HCT116 (cell line): ENCODE results near the gene TTLL5. TPM values are rescaled to one million over a fixed set of nuclear protein-coding genes. Genes with fewer than 3 reads are reported as not detected.

ENCODE experiments used
- ATAC-seq: fragments of 200-7000 bp; cut with Tn5 transposase; 2 replicates; pipeline ENCODE4 v1.9.1; 2020; ENCODE audit warnings: mild to moderate bottlenecking, moderate library complexity
- BruUV-seq: library from RNA; stranded (reverse); fragments of 400-500 nt; replicated peaks from 2 replicates; lab custom pipeline; 2021; lab: Mats Ljungman, UMichigan
- CTCF ChIA-PET: fragments of 300-600 bp; sonication (Branson Sonifier 250); formaldehyde crosslinking; loops from one replicate; lab custom pipeline; 2021; ENCODE audit warnings: antibody characterized with exemption; lab: Charles Lee
- POLR2A ChIA-PET: fragments of 300-600, 350-600 bp; sonication (Branson Sonifier 250); formaldehyde crosslinking; loops from one replicate; lab custom pipeline; 2021; ENCODE audit warnings: antibody characterized with exemption; lab: Charles Lee
- RAD21 ChIA-PET, 2 experiments: fragments of 300-600 bp; sonication (Branson Sonifier 250); formaldehyde crosslinking; loops; one replicate each; lab custom pipeline; 2023; ENCODE audit warnings: low total read pairs in 2 of 2; ENCODE audit not compliant: uncharacterized antibody in 2 of 2, unreplicated experiment in 2 of 2, low non-redundant PET in 1 of 2; lab: Charles Lee
- DNase-seq: peaks from one replicate; pipeline ENCODE4 v3.0.0-alpha.2; 2010; ENCODE audit warnings: low read depth, low spot score
- H2AFZ ChIP-seq: fragments of 200-600 bp; shearing (Covaris generic), sonication (generic); 2 replicates; pipeline ENCODE4 v1.6.1; 2017; ENCODE audit warnings: low read depth, mixed run types, mixed read lengths, antibody characterized with exemption, low read length; ENCODE audit not compliant: poor library complexity, severe bottlenecking
- H3K27ac ChIP-seq: 2 replicates; pipeline ENCODE4 v1.5.1; 2012; ENCODE audit warnings: low read depth, low read length
- H3K27me3 ChIP-seq: fragments of 200-600 bp; sonication (generic); 2 replicates; pipeline ENCODE4 v1.6.1; 2016; ENCODE audit warnings: mixed run types, low read length, mixed read lengths; ENCODE audit not compliant: insufficient read depth
- H3K36me3 ChIP-seq, 2 experiments: fragments of 200-500 bp in 1 of 2; fragments of 200-600 bp in 1 of 2; sonication (Bioruptor generic) in 1 of 2; sonication (generic) in 1 of 2; 2 replicates each; pipeline versions ENCODE4 v1.5.1 to v1.6.1; 2014 to 2016; ENCODE audit warnings: low read length in 2 of 2, inconsistent platforms in 1 of 2, mixed read lengths in 1 of 2, mixed run types in 1 of 2; ENCODE audit not compliant: insufficient read depth in 2 of 2, control insufficient read depth in 1 of 2
- H3K4me1 ChIP-seq, 2 experiments: fragments of 200-600 bp in 1 of 2; sonication (generic) in 1 of 2; 2 replicates each; pipeline versions ENCODE4 v1.5.1 to v1.6.1; 2012 to 2017; ENCODE audit warnings: low read length in 2 of 2, inconsistent platforms in 1 of 2, mild to moderate bottlenecking in 1 of 2, mixed read lengths in 1 of 2, mixed run types in 1 of 2, moderate library complexity in 1 of 2; ENCODE audit not compliant: insufficient read depth in 2 of 2, control insufficient read depth in 1 of 2
- H3K4me2 ChIP-seq: fragments of 200-600 bp; sonication (generic); 2 replicates; pipeline ENCODE4 v1.6.1; 2017; ENCODE audit warnings: mixed run types, low read length, mixed read lengths
- H3K4me3 ChIP-seq, 2 experiments: fragments of 200-600 bp in 1 of 2; sonication (generic) in 1 of 2; replicated peaks in 1 of 2; 2 replicates each; pipeline ENCODE4 v1.5.1; 2011 to 2016; ENCODE audit warnings: low read length in 2 of 2, control low read depth in 1 of 2, low read depth in 1 of 2, mild to moderate bottlenecking in 1 of 2, mixed read lengths in 1 of 2, mixed run types in 1 of 2
- H3K79me2 ChIP-seq: fragments of 200-600 bp; sonication (generic); 2 replicates; pipeline ENCODE4 v1.6.1; 2017; ENCODE audit warnings: mild to moderate bottlenecking, mixed run types, low read length, moderate library complexity, mixed read lengths; ENCODE audit not compliant: insufficient read depth
- H3K9ac ChIP-seq: fragments of 200-600 bp; sonication (generic); 2 replicates; pipeline ENCODE4 v1.6.1; 2016; ENCODE audit warnings: low read length, mixed read lengths
- H3K9me2 ChIP-seq: fragments of 200-600 bp; sonication (generic), shearing (Covaris generic); 2 replicates; pipeline ENCODE4 v1.6.1; 2017; ENCODE audit warnings: mixed run types, mild to moderate bottlenecking, moderate library complexity; ENCODE audit not compliant: insufficient read depth
- H3K9me3 ChIP-seq, 2 experiments: fragments of 200-500 bp in 1 of 2; fragments of 200-600 bp in 1 of 2; sonication (Bioruptor generic) in 1 of 2; sonication (generic) in 1 of 2; 2 replicates each; pipeline ENCODE4 v1.6.1; 2014 to 2017; ENCODE audit warnings: low read length in 2 of 2, mixed read lengths in 2 of 2, inconsistent platforms in 1 of 2, low read depth in 1 of 2, mild to moderate bottlenecking in 1 of 2, mixed run types in 1 of 2, moderate library complexity in 1 of 2; ENCODE audit not compliant: control insufficient read depth in 1 of 2, insufficient read depth in 1 of 2
- H4K20me1 ChIP-seq: fragments of 200-600 bp; sonication (generic), shearing (Covaris generic); 2 replicates; pipeline ENCODE4 v1.6.1; 2017; ENCODE audit warnings: mixed run types, mild to moderate bottlenecking, moderate library complexity; ENCODE audit not compliant: insufficient read depth
- CBX3 ChIP-seq: IDR thresholded peaks from 2 replicates; pipeline ENCODE4 v1.6.1; 2012; ENCODE audit warnings: low read depth
- CEBPB ChIP-seq: IDR thresholded peaks from 2 replicates; pipeline ENCODE4 v1.6.1; 2012; ENCODE audit warnings: low read depth
- EGR1 ChIP-seq: IDR thresholded peaks from 2 replicates; pipeline ENCODE4 v1.6.1; 2012; ENCODE audit warnings: low read depth
- ELF1 ChIP-seq: IDR thresholded peaks from 2 replicates; pipeline ENCODE4 v1.6.1; 2012; ENCODE audit warnings: low read depth, borderline replicate concordance
- EZH2 ChIP-seq: fragments of 200-600 bp; sonication (generic); IDR thresholded peaks from 2 replicates; pipeline ENCODE4 v1.6.1; 2017; ENCODE audit warnings: antibody characterized with exemption, mixed run types
- EZH2phosphoT487 ChIP-seq: fragments of 200-600 bp; IDR thresholded peaks from 2 replicates; pipeline ENCODE4 v1.6.1; 2018; ENCODE audit warnings: antibody characterized with exemption, borderline replicate concordance
- JUND ChIP-seq: IDR thresholded peaks from 2 replicates; pipeline ENCODE4 v1.6.1; 2012
- POLR2A ChIP-seq: IDR thresholded peaks from 2 replicates; pipeline ENCODE4 v1.7.0; 2011; ENCODE audit warnings: borderline replicate concordance; ENCODE audit not compliant: insufficient read depth, insufficient read length; ENCODE audit errors: extremely low read depth
- POLR2AphosphoS5 ChIP-seq: IDR thresholded peaks from 2 replicates; pipeline ENCODE4 v1.6.1; 2011; ENCODE audit warnings: mild to moderate bottlenecking, low read depth, low read length, moderate library complexity
- RAD21 ChIP-seq: IDR thresholded peaks from 2 replicates; pipeline ENCODE4 v1.6.1; 2012; ENCODE audit warnings: low read depth, mild to moderate bottlenecking
- SIN3A ChIP-seq: IDR thresholded peaks from 2 replicates; pipeline ENCODE4 v1.6.1; 2012; ENCODE audit warnings: low read depth
- SP1 ChIP-seq: IDR thresholded peaks from 2 replicates; pipeline ENCODE4 v1.6.1; 2012; ENCODE audit warnings: low read depth
- SRF ChIP-seq: IDR thresholded peaks from 2 replicates; pipeline ENCODE4 v1.6.1; 2012; ENCODE audit warnings: low read depth
- TCF7L2 ChIP-seq: IDR thresholded peaks from 2 replicates; pipeline ENCODE4 v1.7.0; 2011; ENCODE audit warnings: borderline replicate concordance, inconsistent platforms; ENCODE audit not compliant: insufficient read depth, insufficient read length; ENCODE audit errors: extremely low read depth
- YY1 ChIP-seq: IDR thresholded peaks from 2 replicates; pipeline ENCODE4 v1.6.1; 2011; ENCODE audit warnings: low read length, low read depth, moderate library complexity, mild to moderate bottlenecking; ENCODE audit not compliant: insufficient replicate concordance; ENCODE audit errors: extremely low read depth
- ZFX ChIP-seq: fragments of 450-650 bp; IDR thresholded peaks from 2 replicates; pipeline ENCODE4 v1.6.1; 2017
- intact Hi-C: fragments of 100-400 bp; cut with micrococcal nuclease; formaldehyde crosslinking; loops from 2 replicates; pipeline ENCODE4 v1.10.0; 2022
- total RNA-seq: library from RNA; stranded (reverse); gene quantifications from one replicate; pipeline ENCODE4 v1.2.1, GENCODE V29; 2021; ENCODE audit not compliant: unreplicated experiment
- TF ChIP-seq, protein P1 (sequence below): IDR thresholded peaks from 2 replicates; pipeline ENCODE4 v1.6.1; 2012
- TF ChIP-seq, protein P2 (sequence below), 3 experiments: fragments of 200-600 bp in 1 of 3; sonication (generic) in 1 of 3; IDR thresholded peaks in 2 of 3; conservative IDR thresholded peaks in 1 of 3; 2 replicates each; pipeline ENCODE4 v1.5.1; 2012 to 2017; ENCODE audit warnings: low read depth in 2 of 3, low read length in 2 of 3, antibody characterized with exemption in 1 of 3, borderline replicate concordance in 1 of 3, control low read depth in 1 of 3, mild to moderate bottlenecking in 1 of 3, mixed read lengths in 1 of 3, mixed run types in 1 of 3, moderate library complexity in 1 of 3; ENCODE audit not compliant: insufficient read depth in 1 of 3
- TF ChIP-seq, protein P3 (sequence below): IDR thresholded peaks from 2 replicates; pipeline ENCODE4 v1.6.1; 2011; ENCODE audit warnings: mild to moderate bottlenecking, low read length, moderate library complexity; ENCODE audit not compliant: insufficient replicate concordance; ENCODE audit errors: extremely low read depth

The TTLL5 gene
- total RNA-seq, 1 experiment from 2014 or later: 26.2 TPM

DNA sequence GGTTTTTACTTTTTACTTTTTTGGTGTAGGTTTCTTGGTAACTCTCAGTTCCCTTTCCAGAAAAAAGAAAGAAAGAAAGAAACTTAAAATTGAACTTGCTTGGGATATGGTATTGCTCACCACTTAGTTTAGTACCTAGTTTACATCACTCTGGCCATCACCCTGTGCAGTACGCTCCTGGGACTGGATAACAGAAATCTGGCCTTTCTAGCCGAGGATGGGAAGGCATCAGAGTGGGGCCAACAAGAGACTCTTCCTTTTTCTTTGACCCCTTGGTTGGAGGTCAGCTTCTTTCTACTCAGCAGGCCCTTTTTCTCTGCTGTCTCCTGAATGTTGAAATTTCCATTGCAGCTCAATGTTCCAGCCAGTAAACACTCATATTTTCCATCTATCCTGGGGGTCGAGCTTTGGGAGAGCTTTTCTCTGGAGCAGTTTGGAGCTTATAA lies 164.1 kb downstream of the TTLL5 start:
- no peak for TF ChIP-seq SRF
- TF ChIP-seq CEBPB: no peak
- TF ChIP-seq POLR2A: no peak
- TF ChIP-seq ZFX: no peak
- TF ChIP-seq, protein P1, sequence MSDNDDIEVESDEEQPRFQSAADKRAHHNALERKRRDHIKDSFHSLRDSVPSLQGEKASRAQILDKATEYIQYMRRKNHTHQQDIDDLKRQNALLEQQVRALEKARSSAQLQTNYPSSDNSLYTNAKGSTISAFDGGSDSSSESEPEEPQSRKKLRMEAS: no peak
- TF ChIP-seq JUND: no peak
- TF ChIP-seq, protein P2, sequence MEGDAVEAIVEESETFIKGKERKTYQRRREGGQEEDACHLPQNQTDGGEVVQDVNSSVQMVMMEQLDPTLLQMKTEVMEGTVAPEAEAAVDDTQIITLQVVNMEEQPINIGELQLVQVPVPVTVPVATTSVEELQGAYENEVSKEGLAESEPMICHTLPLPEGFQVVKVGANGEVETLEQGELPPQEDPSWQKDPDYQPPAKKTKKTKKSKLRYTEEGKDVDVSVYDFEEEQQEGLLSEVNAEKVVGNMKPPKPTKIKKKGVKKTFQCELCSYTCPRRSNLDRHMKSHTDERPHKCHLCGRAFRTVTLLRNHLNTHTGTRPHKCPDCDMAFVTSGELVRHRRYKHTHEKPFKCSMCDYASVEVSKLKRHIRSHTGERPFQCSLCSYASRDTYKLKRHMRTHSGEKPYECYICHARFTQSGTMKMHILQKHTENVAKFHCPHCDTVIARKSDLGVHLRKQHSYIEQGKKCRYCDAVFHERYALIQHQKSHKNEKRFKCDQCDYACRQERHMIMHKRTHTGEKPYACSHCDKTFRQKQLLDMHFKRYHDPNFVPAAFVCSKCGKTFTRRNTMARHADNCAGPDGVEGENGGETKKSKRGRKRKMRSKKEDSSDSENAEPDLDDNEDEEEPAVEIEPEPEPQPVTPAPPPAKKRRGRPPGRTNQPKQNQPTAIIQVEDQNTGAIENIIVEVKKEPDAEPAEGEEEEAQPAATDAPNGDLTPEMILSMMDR (IDR thresholded peaks at IDR 0.05 in 2 of 3, conservative IDR thresholded peaks at IDR 0.05 in 1 of 3; ENCODE audit: borderline replicate concordance in 1 of 3, insufficient read depth in 1 of 3, low read depth in 2 of 3, low read length in 2 of 3): no peak
- TF ChIP-seq EZH2phosphoT487: no peak
- TF ChIP-seq EGR1: no peak
- no peak for TF ChIP-seq YY1
- TF ChIP-seq SIN3A: no peak
- no peak for TF ChIP-seq RAD21
- TF ChIP-seq EZH2: no peak
- no peak for TF ChIP-seq CBX3
- TF ChIP-seq, protein P3, sequence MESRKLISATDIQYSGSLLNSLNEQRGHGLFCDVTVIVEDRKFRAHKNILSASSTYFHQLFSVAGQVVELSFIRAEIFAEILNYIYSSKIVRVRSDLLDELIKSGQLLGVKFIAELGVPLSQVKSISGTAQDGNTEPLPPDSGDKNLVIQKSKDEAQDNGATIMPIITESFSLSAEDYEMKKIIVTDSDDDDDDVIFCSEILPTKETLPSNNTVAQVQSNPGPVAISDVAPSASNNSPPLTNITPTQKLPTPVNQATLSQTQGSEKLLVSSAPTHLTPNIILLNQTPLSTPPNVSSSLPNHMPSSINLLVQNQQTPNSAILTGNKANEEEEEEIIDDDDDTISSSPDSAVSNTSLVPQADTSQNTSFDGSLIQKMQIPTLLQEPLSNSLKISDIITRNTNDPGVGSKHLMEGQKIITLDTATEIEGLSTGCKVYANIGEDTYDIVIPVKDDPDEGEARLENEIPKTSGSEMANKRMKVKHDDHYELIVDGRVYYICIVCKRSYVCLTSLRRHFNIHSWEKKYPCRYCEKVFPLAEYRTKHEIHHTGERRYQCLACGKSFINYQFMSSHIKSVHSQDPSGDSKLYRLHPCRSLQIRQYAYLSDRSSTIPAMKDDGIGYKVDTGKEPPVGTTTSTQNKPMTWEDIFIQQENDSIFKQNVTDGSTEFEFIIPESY: no peak
- TF ChIP-seq POLR2AphosphoS5: no peak
- TF ChIP-seq TCF7L2: no peak
- TF ChIP-seq SP1: no peak
- no peak for TF ChIP-seq ELF1
- Histone ChIP-seq H3K9me3 (no peaks in the 10 kb centered on the region), H3K9ac (no peak overlapping the region), H3K9me2 (no peaks in the 10 kb centered on the region), H3K4me1 (peaks cover 31 to 32% of the 10 kb centered on the region in 2 experiments), H3K4me2 (no peak overlapping the region), H3K27me3 (no peaks in the 10 kb centered on the region), H3K36me3 (no peaks in the 10 kb centered on the region), H4K20me1 (no peaks in the 10 kb centered on the region), H3K79me2 (no peaks in the 10 kb centered on the region), H3K27ac (no peak overlapping the region), H2AFZ (no peak overlapping the region), H3K4me3 (no peak overlapping the region)
- ChIA-PET RAD21 (no interaction called here), POLR2A (no interaction called here), CTCF (no interaction called here)
- DNase-seq (no peak), ATAC-seq (no peak)
- no TSS peak for BruUV-seq
- intact Hi-C loops: no loop called here
